Measurements from ENCODE around the gene RRP1B. TPM values are rescaled to one million over a fixed set of nuclear protein-coding genes. Genes with fewer than 3 reads are reported as not detected.

RRP1B gene
- total and polyA plus RNA-seq, 8 donors = 4.0 to 23.6 (median 10.3) TPM

DNA sequence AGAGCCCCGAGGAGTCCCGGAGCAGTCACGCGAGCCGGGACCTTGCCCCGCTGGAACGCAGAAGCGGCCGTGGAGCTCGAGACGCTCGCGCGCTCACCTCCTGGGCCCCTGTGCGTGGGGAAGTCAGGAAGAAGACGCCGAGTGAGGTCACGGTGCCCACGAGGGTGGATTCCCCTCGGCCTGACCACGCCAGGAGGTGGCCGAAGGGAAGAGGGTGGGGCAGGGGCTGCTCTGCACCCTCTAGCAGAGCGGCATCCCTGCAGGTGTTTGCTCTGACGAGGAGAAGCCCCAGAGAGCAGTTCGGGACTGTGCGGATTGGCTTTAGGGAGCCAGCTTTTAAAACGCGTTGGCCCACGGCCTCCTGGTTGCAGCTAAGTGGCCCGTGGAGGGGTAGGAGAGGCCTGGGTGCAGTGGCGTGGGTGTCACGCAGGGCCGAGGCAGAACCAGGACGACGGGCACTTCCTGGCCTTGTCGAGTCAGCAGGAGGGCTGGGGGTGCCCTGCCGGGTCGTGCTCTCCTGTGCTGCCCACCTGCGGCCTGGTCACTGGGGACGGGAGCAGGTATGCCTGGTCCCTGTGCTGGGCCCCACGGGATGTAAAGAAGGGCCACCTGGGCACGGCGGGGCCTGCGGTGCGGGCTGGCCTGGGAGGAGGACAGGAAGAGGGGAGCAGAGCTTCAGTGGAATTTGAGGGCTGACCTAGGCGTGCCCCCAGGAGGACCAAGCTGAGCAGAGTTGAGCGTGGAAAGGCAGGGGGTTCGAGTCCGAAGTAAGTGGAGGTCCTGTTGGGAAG lies 60.6 kb downstream of the RRP1B start:
- H3K27ac ChIP-seq = peak overlapping the region; percentile 93 to 97 (median 94)
- H3K9me3 ChIP-seq = no peaks in the 10 kb centered on the region
- intact Hi-C loops (cut with DNase I; ENCODE audit: low total_unique reads) = no loop called here
- H3K27me3 ChIP-seq = no peaks in the 10 kb centered on the region
- TF ChIP-seq POLR2A (IDR thresholded peaks at IDR 0.05) (no peak), EP300 (IDR thresholded peaks at IDR 0.05) (no peak), POLR2AphosphoS5 (IDR thresholded peaks at IDR 0.05) (no peak)
- TF ChIP-seq, protein P1, sequence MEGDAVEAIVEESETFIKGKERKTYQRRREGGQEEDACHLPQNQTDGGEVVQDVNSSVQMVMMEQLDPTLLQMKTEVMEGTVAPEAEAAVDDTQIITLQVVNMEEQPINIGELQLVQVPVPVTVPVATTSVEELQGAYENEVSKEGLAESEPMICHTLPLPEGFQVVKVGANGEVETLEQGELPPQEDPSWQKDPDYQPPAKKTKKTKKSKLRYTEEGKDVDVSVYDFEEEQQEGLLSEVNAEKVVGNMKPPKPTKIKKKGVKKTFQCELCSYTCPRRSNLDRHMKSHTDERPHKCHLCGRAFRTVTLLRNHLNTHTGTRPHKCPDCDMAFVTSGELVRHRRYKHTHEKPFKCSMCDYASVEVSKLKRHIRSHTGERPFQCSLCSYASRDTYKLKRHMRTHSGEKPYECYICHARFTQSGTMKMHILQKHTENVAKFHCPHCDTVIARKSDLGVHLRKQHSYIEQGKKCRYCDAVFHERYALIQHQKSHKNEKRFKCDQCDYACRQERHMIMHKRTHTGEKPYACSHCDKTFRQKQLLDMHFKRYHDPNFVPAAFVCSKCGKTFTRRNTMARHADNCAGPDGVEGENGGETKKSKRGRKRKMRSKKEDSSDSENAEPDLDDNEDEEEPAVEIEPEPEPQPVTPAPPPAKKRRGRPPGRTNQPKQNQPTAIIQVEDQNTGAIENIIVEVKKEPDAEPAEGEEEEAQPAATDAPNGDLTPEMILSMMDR (IDR thresholded peaks at IDR 0.05) = no peak
- peak overlapping the region; percentile 85 to 97 (median 92) for H3K4me3 ChIP-seq
- WGBS, 5 donors = 5 to 21% (median 8%) methylated on average over 18 to 49 of the region's 49 CpGs
- peaks cover 18 to 54% (median 42%) of the 10 kb centered on the region in 4 donors for H3K4me1 ChIP-seq
- DNase-seq = peak; percentile 39 to 58
- H3K36me3 ChIP-seq = peaks cover 9 to 13% (median 11%) of the 10 kb centered on the region in 4 donors

DNA sequence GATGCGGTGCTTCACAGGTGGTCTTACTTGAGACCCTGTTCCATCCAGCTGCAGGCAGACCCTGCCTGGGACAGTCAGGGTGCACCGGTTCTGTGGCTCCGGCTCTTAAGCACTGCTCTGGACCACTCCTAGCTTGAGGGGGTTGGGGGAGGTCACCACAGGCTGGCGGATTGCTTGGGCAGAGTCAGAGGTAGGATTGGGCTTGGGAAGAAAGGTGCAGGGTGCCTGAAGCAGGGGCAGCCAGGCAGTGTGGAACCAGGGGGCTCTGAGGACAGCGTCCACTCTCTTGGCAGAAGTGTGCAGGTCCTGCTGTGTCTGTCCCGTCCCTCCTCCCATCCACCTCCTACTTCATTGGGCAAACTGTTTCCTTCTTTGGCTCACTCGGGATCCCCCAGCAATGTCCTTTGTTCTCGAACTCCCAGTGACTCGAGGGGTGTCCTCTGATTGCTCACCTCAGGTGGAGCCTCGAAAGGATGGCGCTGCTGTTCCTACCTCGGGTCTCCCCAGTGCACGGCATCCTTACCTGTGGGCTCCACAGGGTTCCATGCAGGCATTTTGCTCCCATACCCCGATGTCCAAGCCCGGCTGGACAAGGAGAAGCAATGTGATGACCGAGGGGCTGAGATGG lies 61.3 kb downstream of the RRP1B start:
- peak in 1 of 2 donors; percentile 21 for DNase-seq
- peaks cover 23 to 61% (median 49%) of the 10 kb centered on the region in 4 donors for H3K4me1 ChIP-seq
- TF ChIP-seq EP300 (IDR thresholded peaks at IDR 0.05) = no peak
- TF ChIP-seq POLR2A (IDR thresholded peaks at IDR 0.05) = no peak
- no peak for TF ChIP-seq POLR2AphosphoS5 (IDR thresholded peaks at IDR 0.05)
- TF ChIP-seq, protein P1 (IDR thresholded peaks at IDR 0.05) = no peak
- peaks cover 9 to 13% (median 11%) of the 10 kb centered on the region in 4 donors for H3K36me3 ChIP-seq
- intact Hi-C loops (cut with DNase I; ENCODE audit: low total_unique reads) = no loop called here
- 46 to 65% (median 55%) methylated on average over 16 of the region's 16 CpGs for WGBS, 5 donors
- H3K27me3 ChIP-seq = no peaks in the 10 kb centered on the region
- peak overlapping the region; percentile 85 to 97 (median 92) for H3K4me3 ChIP-seq
- H3K27ac ChIP-seq = peak overlapping the region in 4 of 5 donors; percentile 93 to 97 (median 94)
- H3K9me3 ChIP-seq = no peaks in the 10 kb centered on the region

DNA sequence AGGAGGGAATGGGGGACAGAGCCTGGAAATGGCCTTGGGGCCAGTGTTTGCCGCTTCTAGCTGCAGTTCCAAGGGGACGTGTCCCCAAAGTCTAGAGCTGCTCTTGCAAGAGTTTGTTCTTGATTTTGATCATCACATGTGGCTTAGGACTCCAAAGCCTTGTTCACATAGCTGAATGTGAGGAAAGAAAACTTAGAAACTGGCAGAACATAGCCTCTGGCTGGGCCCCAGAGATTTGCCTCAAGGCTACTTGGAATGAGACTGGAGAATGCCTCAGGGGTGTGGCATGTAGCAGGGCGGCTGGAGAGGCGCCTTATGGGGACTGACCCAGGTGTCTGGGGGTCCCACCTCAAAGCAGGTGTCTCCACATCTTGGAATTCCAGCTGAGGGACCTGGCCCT lies 61.8 kb downstream of the RRP1B start:
- intact Hi-C loops (cut with DNase I; ENCODE audit: low total_unique reads) = no loop called here
- peak overlapping the region in 3 of 4 donors; percentile 85 to 97 (median 88) for H3K4me3 ChIP-seq
- H3K27ac ChIP-seq = peak overlapping the region in 4 of 5 donors; percentile 30 to 97 (median 94)
- peaks cover 9 to 13% (median 11%) of the 10 kb centered on the region in 4 donors for H3K36me3 ChIP-seq
- peaks cover 29 to 66% (median 55%) of the 10 kb centered on the region in 4 donors for H3K4me1 ChIP-seq
- TF ChIP-seq EP300 (IDR thresholded peaks at IDR 0.05) (no peak), POLR2AphosphoS5 (IDR thresholded peaks at IDR 0.05) (no peak), POLR2A (IDR thresholded peaks at IDR 0.05) (no peak)
- TF ChIP-seq, protein P1 (IDR thresholded peaks at IDR 0.05) = no peak
- 46 to 84% (median 65%) methylated on average over 4 of the region's 4 CpGs for WGBS, 5 donors
- no peaks in the 10 kb centered on the region for H3K27me3 ChIP-seq
- peak in 1 of 2 donors; percentile 53 for DNase-seq
- H3K9me3 ChIP-seq = no peaks in the 10 kb centered on the region

DNA sequence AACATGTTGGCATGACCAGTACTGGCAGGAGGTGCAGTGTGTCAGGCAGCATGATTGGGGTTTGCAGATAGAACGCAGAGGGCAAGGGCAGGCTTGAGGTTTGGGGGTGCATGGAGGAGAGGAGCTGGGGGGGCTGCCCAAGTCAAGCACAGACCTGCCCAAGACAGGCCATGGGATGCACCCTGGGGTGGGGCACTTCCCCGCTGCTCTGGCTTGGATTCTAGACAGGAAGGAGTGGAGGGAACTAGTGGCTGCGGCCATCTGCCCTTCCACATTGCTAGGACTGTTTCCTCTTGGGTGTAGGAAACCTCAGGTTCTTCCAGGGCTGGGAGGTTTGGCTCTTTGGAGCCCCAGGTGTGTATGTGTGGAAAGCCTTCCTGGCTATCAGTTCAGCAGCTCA lies 62.6 kb downstream of the RRP1B start:
- 46 to 75% (median 69%) methylated on average over 3 of the region's 3 CpGs for WGBS, 5 donors
- H3K4me3 ChIP-seq = peak overlapping the region in 1 of 4 donors; percentile 88
- H3K27me3 ChIP-seq = no peaks in the 10 kb centered on the region
- peak in 1 of 2 donors; percentile 7 for DNase-seq
- H3K4me1 ChIP-seq = peaks cover 36 to 74% (median 62%) of the 10 kb centered on the region in 4 donors
- H3K27ac ChIP-seq = peak overlapping the region in 1 of 5 donors; percentile 30
- H3K36me3 ChIP-seq = peaks cover 9 to 13% (median 11%) of the 10 kb centered on the region in 4 donors
- TF ChIP-seq EP300 (IDR thresholded peaks at IDR 0.05) (no peak), POLR2A (IDR thresholded peaks at IDR 0.05) (no peak)
- no peaks in the 10 kb centered on the region for H3K9me3 ChIP-seq
- intact Hi-C loops (cut with DNase I; ENCODE audit: low total_unique reads) = no loop called here

Data from stomach (tissue), 9 donors.